ENCODE measurements around the gene ANP32E. TPM values are rescaled to one million over a fixed set of nuclear protein-coding genes. Genes with fewer than 3 reads are reported as not detected.

ANP32E gene
- total and polyA plus RNA-seq, 9 of the 15 experiments (the other 6 are each of a cell fraction or from before 2014, with no cell fraction given) = 60.4 to 197 (median 104) TPM

- TF ChIP-seq ZBTB9 (CRISPR knock-in tag; IDR thresholded peaks at IDR 0.05) (no peak), NR2F6 (CRISPR knock-in tag; IDR thresholded peaks at IDR 0.05) (no peak), XRCC4 (IDR thresholded peaks at IDR 0.05; ENCODE audit: extremely low read depth, insufficient read depth, insufficient read length) (no peak), RAD21 (CRISPR knock-in tag; conservative IDR thresholded peaks at IDR 0.05 in 1 of 2, IDR thresholded peaks at IDR 0.05 in 1 of 2) (no peak), ZNF384 (IDR thresholded peaks at IDR 0.05; ENCODE audit: low read depth, low read length) (peak; percentile 67), EP400 (IDR thresholded peaks at IDR 0.05) (no peak), FOXK2 (conservative IDR thresholded peaks at IDR 0.05 in 1 of 2, IDR thresholded peaks at IDR 0.05 in 1 of 2; ENCODE audit: low read depth in 2 of 2) (peak in 1 of 2 experiments; percentile 46; a peak in 1 of 4 replicates), MAFF (IDR thresholded peaks at IDR 0.05; ENCODE audit: low read length) (no peak), ATF3 (IDR thresholded peaks at IDR 0.05) (peak; percentile 21; the same call in 1 of the 2 replicates), ATF3 (CRISPR knock-in tag; conservative IDR thresholded peaks at IDR 0.05) (no peak), ZNF561 (CRISPR knock-in tag; conservative IDR thresholded peaks at IDR 0.05) (no peak), BCOR (IDR thresholded peaks at IDR 0.05) (peak; percentile 48; the same call in 1 of the 2 replicates), PCBP2 (IDR thresholded peaks at IDR 0.05; ENCODE audit: low read depth, low read length, poor library complexity, severe bottlenecking) (no peak), SMARCA5 (IDR thresholded peaks at IDR 0.05) (peak; percentile 83; the same call in 1 of the 2 replicates), DPF2 (IDR thresholded peaks at IDR 0.05) (peak; percentile 78), THAP12 (CRISPR knock-in tag; IDR thresholded peaks at IDR 0.05) (no peak), TAL1 (IDR thresholded peaks at IDR 0.05) (peak; percentile 28; the same call in 1 of the 2 replicates), ZNF134 (CRISPR knock-in tag; conservative IDR thresholded peaks at IDR 0.05) (no peak), RCOR1 (IDR thresholded peaks at IDR 0.05; ENCODE audit: borderline replicate concordance in 1 of 2, low read depth in 2 of 2, low read length in 2 of 2) (peak in 1 of 2 experiments; percentile 16; a peak in 1 of 4 replicates), CBX3 (IDR thresholded peaks at IDR 0.05; ENCODE audit: borderline replicate concordance in 1 of 2, low read length in 2 of 2) (no peak), DMBX1 (CRISPR knock-in tag; IDR thresholded peaks at IDR 0.05; ENCODE audit: borderline replicate concordance) (no peak), KLF1 (tag; IDR thresholded peaks at IDR 0.05) (no peak), RBM25 (IDR thresholded peaks at IDR 0.05; ENCODE audit: low read depth, low read length, severe bottlenecking) (peak; percentile 71), ILF3 (IDR thresholded peaks at IDR 0.05; ENCODE audit: borderline replicate concordance) (no peak), OTX1 (CRISPR knock-in tag; IDR thresholded peaks at IDR 0.05) (no peak), SOX6 (IDR thresholded peaks at IDR 0.05) (0 out of 2 replicates have a peak, but pooled peaks have one; percentile 22), HCFC1 (IDR thresholded peaks at IDR 0.05; ENCODE audit: low read depth, low read length) (no peak), HOXB6 (CRISPR knock-in tag; IDR thresholded peaks at IDR 0.05; ENCODE audit: borderline replicate concordance) (no peak)
Measured at GRCh38 chr1:150171801-150172200, 64.1 kb downstream of the ANP32E start (continued).

Measured in K562 (cell line).